AG09319 (cell line): ENCODE data around the gene SULT4A1.

Source experiments
- DNase-seq: peaks from one replicate; pipeline ENCODE4 v3.0.0-alpha.2; 2010; ENCODE audit warnings: low read depth; ENCODE audit errors: extremely low read depth
- TF ChIP-seq, protein P1 (sequence below): IDR thresholded peaks from 2 replicates; pipeline ENCODE4 v1.5.1; 2011; ENCODE audit warnings: low read depth, mild to moderate bottlenecking, inconsistent platforms, low read length, moderate library complexity

SULT4A1 gene

DNA sequence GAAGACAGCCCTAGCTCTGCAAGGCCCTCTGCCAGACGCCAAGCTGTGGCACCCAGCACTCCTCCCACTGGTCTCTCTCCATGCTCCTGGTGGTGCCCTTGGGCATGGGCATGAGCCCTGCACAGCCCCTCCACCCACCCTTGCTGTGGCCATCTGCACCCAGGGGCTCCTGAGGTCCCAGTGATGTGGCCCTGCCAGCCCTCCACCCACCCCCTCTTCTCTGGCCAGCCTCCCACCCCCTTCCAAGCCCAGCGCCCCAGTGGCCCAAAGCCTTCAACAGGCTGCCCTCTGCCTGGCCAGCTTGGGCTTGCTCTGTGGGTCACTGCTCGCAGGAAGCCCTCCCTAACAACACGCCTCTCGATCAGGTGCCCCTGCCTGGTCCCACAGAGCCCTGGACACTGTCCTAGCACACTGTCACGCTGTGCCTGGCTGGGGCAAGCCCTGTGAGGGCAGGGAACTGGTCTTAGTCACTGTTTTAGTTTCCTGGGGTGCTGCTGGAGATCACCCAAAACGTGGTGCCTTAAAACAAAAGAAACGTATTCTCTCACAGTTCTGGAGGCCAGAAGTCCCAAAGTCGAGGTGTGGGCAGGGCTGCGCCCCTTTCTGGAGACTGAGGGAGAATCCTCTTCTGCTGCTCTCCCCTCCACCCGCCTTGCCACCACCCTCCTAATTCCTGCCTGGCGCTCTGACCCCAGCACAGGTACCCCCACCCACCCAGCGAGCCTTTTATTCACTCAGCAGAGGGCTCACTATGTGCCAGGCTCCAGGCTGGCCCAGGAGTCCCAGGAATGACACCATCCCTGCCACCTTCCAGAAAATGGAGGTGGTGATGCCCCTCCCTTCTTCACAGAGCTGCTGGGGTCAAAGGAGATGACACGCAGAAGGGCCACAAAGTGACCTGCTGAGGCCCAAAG, 14.7 kb downstream of the SULT4A1 start:
- TF ChIP-seq, protein P1, sequence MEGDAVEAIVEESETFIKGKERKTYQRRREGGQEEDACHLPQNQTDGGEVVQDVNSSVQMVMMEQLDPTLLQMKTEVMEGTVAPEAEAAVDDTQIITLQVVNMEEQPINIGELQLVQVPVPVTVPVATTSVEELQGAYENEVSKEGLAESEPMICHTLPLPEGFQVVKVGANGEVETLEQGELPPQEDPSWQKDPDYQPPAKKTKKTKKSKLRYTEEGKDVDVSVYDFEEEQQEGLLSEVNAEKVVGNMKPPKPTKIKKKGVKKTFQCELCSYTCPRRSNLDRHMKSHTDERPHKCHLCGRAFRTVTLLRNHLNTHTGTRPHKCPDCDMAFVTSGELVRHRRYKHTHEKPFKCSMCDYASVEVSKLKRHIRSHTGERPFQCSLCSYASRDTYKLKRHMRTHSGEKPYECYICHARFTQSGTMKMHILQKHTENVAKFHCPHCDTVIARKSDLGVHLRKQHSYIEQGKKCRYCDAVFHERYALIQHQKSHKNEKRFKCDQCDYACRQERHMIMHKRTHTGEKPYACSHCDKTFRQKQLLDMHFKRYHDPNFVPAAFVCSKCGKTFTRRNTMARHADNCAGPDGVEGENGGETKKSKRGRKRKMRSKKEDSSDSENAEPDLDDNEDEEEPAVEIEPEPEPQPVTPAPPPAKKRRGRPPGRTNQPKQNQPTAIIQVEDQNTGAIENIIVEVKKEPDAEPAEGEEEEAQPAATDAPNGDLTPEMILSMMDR: no peak
- no peak for DNase-seq

DNA sequence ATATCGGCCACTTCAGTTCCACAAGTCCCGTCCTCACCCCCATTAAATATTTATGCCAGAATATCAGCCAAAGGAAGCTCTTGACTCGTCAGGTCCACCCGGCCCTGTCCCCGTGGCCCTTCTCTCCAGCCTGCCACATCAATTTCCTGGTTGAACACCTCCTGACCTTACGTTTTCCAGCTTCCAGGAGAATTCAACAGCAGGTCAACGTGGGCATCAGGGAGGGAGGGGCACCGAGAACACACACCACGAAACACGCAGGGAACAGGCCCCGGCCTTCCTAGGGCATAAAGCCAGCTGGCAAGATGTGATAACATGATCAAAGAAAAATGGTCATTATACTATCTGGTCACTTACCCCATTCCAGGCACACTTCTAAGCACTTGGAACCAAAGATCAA, 15.3 kb downstream of the SULT4A1 start:
- TF ChIP-seq, protein P1: no peak
- no peak for DNase-seq

DNA sequence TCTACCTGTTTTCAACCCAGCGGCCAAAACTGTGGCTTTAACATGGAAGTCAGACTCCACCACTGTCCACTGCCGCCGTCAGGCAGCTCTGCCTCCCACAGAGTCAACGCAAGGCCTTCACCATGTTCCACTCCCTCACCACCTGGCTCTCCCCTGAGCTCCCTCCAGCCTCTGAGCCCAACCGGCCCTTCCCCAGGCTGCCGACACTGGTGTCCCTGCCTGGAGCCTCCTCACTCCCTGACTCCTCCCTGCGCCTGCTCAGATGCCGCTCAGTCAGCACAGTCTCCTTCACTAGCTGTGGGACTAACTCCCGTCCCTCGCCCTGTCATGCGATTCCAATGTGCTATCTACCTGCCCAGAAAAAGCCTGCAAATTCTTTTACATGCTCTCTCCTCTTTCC, 16.3 kb downstream of the SULT4A1 start:
- TF ChIP-seq, protein P1: no peak
- no peak for DNase-seq

DNA sequence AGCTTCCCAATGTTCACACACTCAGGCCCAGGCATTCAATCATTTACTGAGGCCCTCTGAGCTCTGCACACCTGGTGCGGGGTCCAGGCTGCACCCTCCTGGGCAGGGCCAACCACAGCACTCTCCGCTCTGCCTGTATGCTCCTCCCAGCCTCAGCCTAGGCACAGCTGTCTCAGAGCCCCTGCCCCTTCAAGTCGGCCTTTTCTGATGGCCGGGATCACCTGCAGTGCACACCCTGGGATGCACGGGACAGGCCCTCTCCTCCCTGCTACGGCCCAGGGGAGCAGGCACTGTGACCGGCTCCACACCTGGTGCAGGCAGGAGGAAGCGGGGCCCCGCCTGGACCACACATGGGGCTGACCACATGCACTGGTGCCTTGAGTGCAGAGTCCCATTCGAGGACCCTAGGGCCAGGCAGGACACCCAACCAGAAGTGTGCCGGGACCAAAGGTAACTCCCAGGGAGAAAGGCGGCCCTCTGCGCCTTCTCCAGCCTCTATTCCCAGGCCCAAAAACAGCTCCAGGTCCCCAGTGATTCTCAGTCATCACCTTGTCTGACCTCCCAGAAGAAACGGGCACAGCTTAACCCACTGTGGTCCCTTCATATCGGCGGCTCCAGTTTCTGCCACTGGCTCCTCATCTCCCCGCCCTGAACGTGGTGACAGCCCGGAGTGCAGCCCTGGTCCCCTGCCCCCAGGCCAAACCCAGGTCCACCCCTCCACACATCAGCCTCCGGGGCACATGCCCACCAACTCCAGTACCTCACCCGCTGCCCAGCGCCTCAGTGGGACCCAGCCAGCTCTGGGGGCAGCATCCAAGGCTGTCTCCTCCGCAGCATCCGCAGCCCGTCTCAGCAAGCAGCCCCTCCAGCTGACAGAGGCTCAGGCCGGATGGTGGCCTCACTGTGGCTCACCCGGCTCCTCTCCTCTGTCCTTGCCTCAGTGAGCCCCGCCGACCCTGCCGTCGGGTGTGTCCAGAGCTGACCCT, 17.5 kb downstream of the SULT4A1 start:
- TF ChIP-seq, protein P1: no peak
- DNase-seq: no peak

DNA sequence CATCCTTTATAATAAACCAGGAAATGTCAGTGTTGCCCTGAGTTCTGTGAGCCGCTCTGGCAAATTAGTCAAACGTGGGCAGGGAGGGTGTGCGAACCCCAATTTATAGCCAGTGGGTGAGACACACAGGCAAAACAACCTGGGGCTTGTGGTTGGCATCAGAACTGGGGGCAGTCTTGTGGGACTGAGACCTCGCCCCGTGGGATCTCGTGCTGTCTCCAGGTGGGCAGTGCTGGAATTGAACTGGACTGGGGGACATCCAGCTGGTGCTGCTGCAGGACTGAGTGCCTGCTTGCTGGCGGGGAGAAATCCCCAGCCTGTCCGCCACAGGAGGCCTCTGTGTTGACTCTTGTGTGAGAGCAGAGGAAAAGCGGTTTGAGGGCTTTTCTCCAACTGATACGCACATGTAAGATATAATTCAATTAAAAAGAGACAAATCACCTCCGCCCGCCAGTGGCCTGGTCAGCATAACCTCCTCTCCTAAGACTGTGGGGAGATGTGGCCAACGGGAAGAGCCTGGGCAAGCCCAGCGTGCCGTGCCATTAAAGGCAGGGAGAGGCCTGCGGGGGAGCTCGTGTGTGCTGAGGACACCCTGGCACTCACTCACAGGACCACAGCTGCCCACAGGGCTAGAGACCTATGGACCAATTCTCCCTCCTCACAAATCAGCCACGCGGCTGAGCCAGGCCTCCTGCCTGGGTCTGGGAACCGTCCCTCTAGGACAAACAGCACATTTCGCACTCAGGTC, 18.4 kb downstream of the SULT4A1 start:
- TF ChIP-seq, protein P1: no peak
- no peak for DNase-seq

DNA sequence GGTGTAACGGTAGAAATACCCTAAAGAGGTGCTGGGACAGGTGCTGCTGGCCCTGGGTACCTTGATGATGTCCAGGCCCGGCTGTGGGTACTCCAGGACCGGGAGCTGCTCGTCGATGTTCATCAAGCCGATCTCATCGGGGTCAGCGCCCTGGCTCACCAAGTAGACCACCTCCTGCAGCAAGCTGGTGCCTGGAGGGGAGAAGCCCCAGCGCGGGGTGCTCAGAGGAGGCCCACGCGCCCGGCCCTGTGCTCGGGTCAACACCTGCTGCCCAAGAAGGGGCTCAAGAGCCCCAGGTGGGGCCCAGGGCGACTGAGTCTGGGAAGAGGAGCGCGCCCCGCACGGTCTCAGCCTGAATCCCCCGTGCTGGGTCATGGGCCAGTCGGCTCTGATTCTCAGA, 20.6 kb downstream of the SULT4A1 start:
- TF ChIP-seq, protein P1: no peak
- no peak for DNase-seq
